ENCODE data around the gene CZIB.

The CZIB gene

GRCh38 chr1:53255031-53255430 lies 34.6 kb upstream of the CZIB start:
- Histone ChIP-seq H3K4me1 (ENCODE audit: control insufficient read depth, insufficient read depth, low read length) (no peaks in the 10 kb centered on the region), H3K4me3 (ENCODE audit: low read length) (no peak overlapping the region), H3K9ac (ENCODE audit: low read length) (no peak overlapping the region), H3K36me3 (ENCODE audit: control insufficient read depth, insufficient read depth, low read length) (no peaks in the 10 kb centered on the region), H3K27ac (ENCODE audit: low read depth, low read length) (no peak overlapping the region), H3K27me3 (ENCODE audit: control insufficient read depth, insufficient read depth, low read length) (no peaks in the 10 kb centered on the region)

GRCh38 chr1:53254011-53254640 lies 33.7 kb upstream of the CZIB start:
- Histone ChIP-seq H3K36me3 (ENCODE audit: control insufficient read depth, insufficient read depth, low read length) (no peaks in the 10 kb centered on the region), H3K4me1 (ENCODE audit: control insufficient read depth, insufficient read depth, low read length) (no peaks in the 10 kb centered on the region), H3K27me3 (ENCODE audit: control insufficient read depth, insufficient read depth, low read length) (no peaks in the 10 kb centered on the region), H3K27ac (ENCODE audit: low read depth, low read length) (no peak overlapping the region), H3K4me3 (ENCODE audit: low read length) (no peak overlapping the region), H3K9ac (ENCODE audit: low read length) (no peak overlapping the region)

GRCh38 chr1:53250325-53250724 lies 29.9 kb upstream of the CZIB start:
- no peaks in the 10 kb centered on the region for H3K27me3 ChIP-seq (ENCODE audit: control insufficient read depth, insufficient read depth, low read length)

GRCh38 chr1:53249706-53250105 lies 29.3 kb upstream of the CZIB start:
- H3K27ac ChIP-seq (ENCODE audit: low read depth, low read length): no peak overlapping the region
- H3K9ac ChIP-seq (ENCODE audit: low read length): no peak overlapping the region
- no peaks in the 10 kb centered on the region for H3K4me1 ChIP-seq (ENCODE audit: control insufficient read depth, insufficient read depth, low read length)
- no peaks in the 10 kb centered on the region for H3K27me3 ChIP-seq (ENCODE audit: control insufficient read depth, insufficient read depth, low read length)
- no peak overlapping the region for H3K4me3 ChIP-seq (ENCODE audit: low read length)
- H3K36me3 ChIP-seq (ENCODE audit: control insufficient read depth, insufficient read depth, low read length): no peaks in the 10 kb centered on the region

More at GRCh38 chr1:53250325-53250724, 29.9 kb upstream of the CZIB start:
- Histone ChIP-seq H3K9ac (ENCODE audit: low read length) (no peak overlapping the region), H3K4me3 (ENCODE audit: low read length) (no peak overlapping the region), H3K36me3 (ENCODE audit: control insufficient read depth, insufficient read depth, low read length) (no peaks in the 10 kb centered on the region), H3K4me1 (ENCODE audit: control insufficient read depth, insufficient read depth, low read length) (no peaks in the 10 kb centered on the region), H3K27ac (ENCODE audit: low read depth, low read length) (no peak overlapping the region)

- no peak overlapping the region for H3K27ac ChIP-seq (ENCODE audit: low read depth, low read length)
- H3K36me3 ChIP-seq (ENCODE audit: control insufficient read depth, insufficient read depth, low read length): no peaks in the 10 kb centered on the region
- no peaks in the 10 kb centered on the region for H3K4me1 ChIP-seq (ENCODE audit: control insufficient read depth, insufficient read depth, low read length)
- H3K27me3 ChIP-seq (ENCODE audit: control insufficient read depth, insufficient read depth, low read length): no peaks in the 10 kb centered on the region
- no peak overlapping the region for H3K4me3 ChIP-seq (ENCODE audit: low read length)
- no peak overlapping the region for H3K9ac ChIP-seq (ENCODE audit: low read length)
Measured at GRCh38 chr1:53246261-53247134, 26.1 kb upstream of the CZIB start.

- Histone ChIP-seq H3K27me3 (ENCODE audit: control insufficient read depth, insufficient read depth, low read length) (no peaks in the 10 kb centered on the region), H3K9ac (ENCODE audit: low read length) (no peak overlapping the region), H3K36me3 (ENCODE audit: control insufficient read depth, insufficient read depth, low read length) (no peaks in the 10 kb centered on the region), H3K4me1 (ENCODE audit: control insufficient read depth, insufficient read depth, low read length) (no peaks in the 10 kb centered on the region), H3K27ac (ENCODE audit: low read depth, low read length) (no peak overlapping the region), H3K4me3 (ENCODE audit: low read length) (no peak overlapping the region)
Measured at GRCh38 chr1:53244141-53244540, 23.7 kb upstream of the CZIB start.

GRCh38 chr1:53242381-53242780 lies 21.9 kb upstream of the CZIB start:
- Histone ChIP-seq H3K4me1 (ENCODE audit: control insufficient read depth, insufficient read depth, low read length) (peaks cover 3% of the 10 kb centered on the region), H3K4me3 (ENCODE audit: low read length) (no peak overlapping the region)

GRCh38 chr1:53241828-53242227 lies 21.4 kb upstream of the CZIB start:
- Histone ChIP-seq H3K27me3 (ENCODE audit: control insufficient read depth, insufficient read depth, low read length) (no peaks in the 10 kb centered on the region), H3K36me3 (ENCODE audit: control insufficient read depth, insufficient read depth, low read length) (no peaks in the 10 kb centered on the region), H3K4me1 (ENCODE audit: control insufficient read depth, insufficient read depth, low read length) (peaks cover 5% of the 10 kb centered on the region), H3K27ac (ENCODE audit: low read depth, low read length) (no peak overlapping the region), H3K9ac (ENCODE audit: low read length) (no peak overlapping the region), H3K4me3 (ENCODE audit: low read length) (no peak overlapping the region)

More at GRCh38 chr1:53242381-53242780, 21.9 kb upstream of the CZIB start:
- Histone ChIP-seq H3K27ac (ENCODE audit: low read depth, low read length) (no peak overlapping the region), H3K9ac (ENCODE audit: low read length) (no peak overlapping the region), H3K27me3 (ENCODE audit: control insufficient read depth, insufficient read depth, low read length) (no peaks in the 10 kb centered on the region), H3K36me3 (ENCODE audit: control insufficient read depth, insufficient read depth, low read length) (no peaks in the 10 kb centered on the region)

- H3K4me3 ChIP-seq (ENCODE audit: low read length): peak within 1 kb of the TSS; percentile 92
- H3K36me3 ChIP-seq (ENCODE audit: control insufficient read depth, insufficient read depth, low read length): peaks cover 4% of the 10 kb centered on the region
- peak within 1 kb of the TSS; percentile 90 for H3K9ac ChIP-seq (ENCODE audit: low read length)
- no peaks in the 10 kb centered on the region for H3K27me3 ChIP-seq (ENCODE audit: control insufficient read depth, insufficient read depth, low read length)
- H3K4me1 ChIP-seq (ENCODE audit: control insufficient read depth, insufficient read depth, low read length): peaks cover 9% of the 10 kb centered on the region
- H3K27ac ChIP-seq (ENCODE audit: low read depth, low read length): peak within 1 kb of the TSS; percentile 51
Measured at GRCh38 chr1:53238197-53239155, 18.0 kb upstream of the CZIB start, which contains the start of gene MAGOH. Gene MAGOH, minus strand, starts transcription at chr1:53238518. Its CDS starts 70 bp downstream, at chr1:53238448.

GRCh38 chr1:53237638-53238037 lies 17.2 kb upstream of the CZIB start:
- peak overlapping the region; percentile 51 for H3K27ac ChIP-seq (ENCODE audit: low read depth, low read length)
- peaks cover 9% of the 10 kb centered on the region for H3K4me1 ChIP-seq (ENCODE audit: control insufficient read depth, insufficient read depth, low read length)
- peaks cover 8% of the 10 kb centered on the region for H3K36me3 ChIP-seq (ENCODE audit: control insufficient read depth, insufficient read depth, low read length)
- H3K9ac ChIP-seq (ENCODE audit: low read length): peak overlapping the region; percentile 90
- no peaks in the 10 kb centered on the region for H3K27me3 ChIP-seq (ENCODE audit: control insufficient read depth, insufficient read depth, low read length)
- H3K4me3 ChIP-seq (ENCODE audit: low read length): peak overlapping the region; percentile 92

GRCh38 chr1:53220962-53221286 lies 490 bp upstream of the CZIB start:
- H3K4me1 ChIP-seq (ENCODE audit: control insufficient read depth, insufficient read depth, low read length): peaks cover 9% of the 10 kb centered on the region
- peak overlapping the region; percentile 96 for H3K4me3 ChIP-seq (ENCODE audit: low read length)
- H3K36me3 ChIP-seq (ENCODE audit: control insufficient read depth, insufficient read depth, low read length): peaks cover 7% of the 10 kb centered on the region
- peak overlapping the region; percentile 94 for H3K9ac ChIP-seq (ENCODE audit: low read length)
- no peaks in the 10 kb centered on the region for H3K27me3 ChIP-seq (ENCODE audit: control insufficient read depth, insufficient read depth, low read length)
- H3K27ac ChIP-seq (ENCODE audit: low read depth, low read length): peak overlapping the region; percentile 99

- Histone ChIP-seq H3K27me3 (ENCODE audit: control insufficient read depth, insufficient read depth, low read length) (no peaks in the 10 kb centered on the region), H3K36me3 (ENCODE audit: control insufficient read depth, insufficient read depth, low read length) (peaks cover 7% of the 10 kb centered on the region), H3K4me3 (ENCODE audit: low read length) (peak overlapping the region; percentile 96), H3K9ac (ENCODE audit: low read length) (no peak overlapping the region), H3K4me1 (ENCODE audit: control insufficient read depth, insufficient read depth, low read length) (peaks cover 9% of the 10 kb centered on the region), H3K27ac (ENCODE audit: low read depth, low read length) (peak overlapping the region; percentile 99)
Measured at GRCh38 chr1:53219711-53220110, 723 bp downstream of the CZIB start.

Measured in rectal smooth muscle tissue (tissue), 1 donor.